PFSK-1 (cell line): Measurements from ENCODE around the gene LITAF.

ENCODE experiments used
- POLR2AphosphoS5 ChIP-seq: IDR thresholded peaks from 2 replicates; pipeline ENCODE4 v1.6.1; 2012; ENCODE audit warnings: low read depth, mild to moderate bottlenecking, control low read depth, low read length, moderate library complexity
- SIN3A ChIP-seq: IDR thresholded peaks from 2 replicates; pipeline ENCODE4 v1.6.1; 2012; ENCODE audit warnings: mild to moderate bottlenecking, low read length, moderate library complexity, borderline replicate concordance; ENCODE audit not compliant: insufficient read depth
- TAF1 ChIP-seq: IDR thresholded peaks from 2 replicates; pipeline ENCODE4 v1.6.1; 2012; ENCODE audit warnings: low read length, control low read depth, borderline replicate concordance; ENCODE audit not compliant: insufficient read depth
- TF ChIP-seq, protein P1 (sequence below), 2 experiments: IDR thresholded peaks; 2 replicates each; pipeline versions ENCODE4 v1.6.1 to v1.8.0; 2011 to 2012; ENCODE audit warnings: low read depth in 2 of 2, low read length in 2 of 2, control low read depth in 1 of 2, inconsistent platforms in 1 of 2, mild to moderate bottlenecking in 1 of 2, moderate library complexity in 1 of 2; ENCODE audit not compliant: insufficient read depth in 1 of 2

DNA sequence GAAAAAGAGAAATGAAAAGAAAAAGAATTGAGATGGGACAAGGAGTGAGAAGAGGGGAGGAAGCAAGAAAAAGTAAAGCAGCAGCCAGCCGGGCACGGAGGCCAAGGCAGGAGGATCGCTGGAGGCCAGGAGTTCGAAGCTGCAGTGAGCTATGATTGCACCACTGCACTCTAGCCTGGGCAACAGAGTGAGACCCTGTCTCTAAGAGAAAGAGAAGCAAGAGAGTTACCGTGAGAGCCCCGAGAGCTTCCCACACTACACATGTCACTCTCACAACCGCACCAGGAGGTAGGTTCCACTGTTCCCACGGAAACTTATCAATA lies 18.8 kb upstream of the LITAF start:
- no peak for TF ChIP-seq SIN3A
- TF ChIP-seq, protein P1, sequence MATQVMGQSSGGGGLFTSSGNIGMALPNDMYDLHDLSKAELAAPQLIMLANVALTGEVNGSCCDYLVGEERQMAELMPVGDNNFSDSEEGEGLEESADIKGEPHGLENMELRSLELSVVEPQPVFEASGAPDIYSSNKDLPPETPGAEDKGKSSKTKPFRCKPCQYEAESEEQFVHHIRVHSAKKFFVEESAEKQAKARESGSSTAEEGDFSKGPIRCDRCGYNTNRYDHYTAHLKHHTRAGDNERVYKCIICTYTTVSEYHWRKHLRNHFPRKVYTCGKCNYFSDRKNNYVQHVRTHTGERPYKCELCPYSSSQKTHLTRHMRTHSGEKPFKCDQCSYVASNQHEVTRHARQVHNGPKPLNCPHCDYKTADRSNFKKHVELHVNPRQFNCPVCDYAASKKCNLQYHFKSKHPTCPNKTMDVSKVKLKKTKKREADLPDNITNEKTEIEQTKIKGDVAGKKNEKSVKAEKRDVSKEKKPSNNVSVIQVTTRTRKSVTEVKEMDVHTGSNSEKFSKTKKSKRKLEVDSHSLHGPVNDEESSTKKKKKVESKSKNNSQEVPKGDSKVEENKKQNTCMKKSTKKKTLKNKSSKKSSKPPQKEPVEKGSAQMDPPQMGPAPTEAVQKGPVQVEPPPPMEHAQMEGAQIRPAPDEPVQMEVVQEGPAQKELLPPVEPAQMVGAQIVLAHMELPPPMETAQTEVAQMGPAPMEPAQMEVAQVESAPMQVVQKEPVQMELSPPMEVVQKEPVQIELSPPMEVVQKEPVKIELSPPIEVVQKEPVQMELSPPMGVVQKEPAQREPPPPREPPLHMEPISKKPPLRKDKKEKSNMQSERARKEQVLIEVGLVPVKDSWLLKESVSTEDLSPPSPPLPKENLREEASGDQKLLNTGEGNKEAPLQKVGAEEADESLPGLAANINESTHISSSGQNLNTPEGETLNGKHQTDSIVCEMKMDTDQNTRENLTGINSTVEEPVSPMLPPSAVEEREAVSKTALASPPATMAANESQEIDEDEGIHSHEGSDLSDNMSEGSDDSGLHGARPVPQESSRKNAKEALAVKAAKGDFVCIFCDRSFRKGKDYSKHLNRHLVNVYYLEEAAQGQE (IDR thresholded peaks at IDR 0.05; ENCODE audit: insufficient read depth in 1 of 2, low read depth in 2 of 2, low read length in 2 of 2) = no peak
- no peak for TF ChIP-seq TAF1
- no peak for TF ChIP-seq POLR2AphosphoS5
